Nephron (organoid): ENCODE data around the gene LYZL4.

Experiments used
- H3K27ac Mint-ChIP-seq, 3 experiments: 2 replicates each; pipeline ENCODE4 v1.8.0; 2020; ENCODE audit warnings: mixed read lengths in 3 of 3, mild to moderate bottlenecking in 2 of 3, moderate library complexity in 1 of 3
- H3K27me3 Mint-ChIP-seq: 2 replicates; pipeline ENCODE4 v1.8.0; 2021; ENCODE audit warnings: low read depth, mild to moderate bottlenecking, moderate library complexity, mixed read lengths
- H3K36me3 Mint-ChIP-seq: 2 replicates; pipeline ENCODE4 v1.8.0; 2020; ENCODE audit warnings: low read depth, mixed read lengths
- H3K4me1 Mint-ChIP-seq: 2 replicates; pipeline ENCODE4 v1.8.0; 2020; ENCODE audit warnings: mixed read lengths
- H3K4me3 Mint-ChIP-seq, 3 experiments: 2 replicates each; pipeline ENCODE4 v1.8.0; 2020; ENCODE audit warnings: mild to moderate bottlenecking in 3 of 3, mixed read lengths in 3 of 3, moderate library complexity in 2 of 3
- H3K9me3 Mint-ChIP-seq: 2 replicates; pipeline ENCODE4 v1.8.0; 2020; ENCODE audit warnings: mixed read lengths
- TF ChIP-seq, protein P1 (sequence below), 3 experiments: fragments of 200-600 bp; sonication (generic); IDR thresholded peaks; one replicate each; pipeline ENCODE4 v1.5.0; 2021; ENCODE audit warnings: antibody characterized with exemption in 3 of 3; ENCODE audit not compliant: unreplicated experiment in 3 of 3

Gene LYZL4

DNA sequence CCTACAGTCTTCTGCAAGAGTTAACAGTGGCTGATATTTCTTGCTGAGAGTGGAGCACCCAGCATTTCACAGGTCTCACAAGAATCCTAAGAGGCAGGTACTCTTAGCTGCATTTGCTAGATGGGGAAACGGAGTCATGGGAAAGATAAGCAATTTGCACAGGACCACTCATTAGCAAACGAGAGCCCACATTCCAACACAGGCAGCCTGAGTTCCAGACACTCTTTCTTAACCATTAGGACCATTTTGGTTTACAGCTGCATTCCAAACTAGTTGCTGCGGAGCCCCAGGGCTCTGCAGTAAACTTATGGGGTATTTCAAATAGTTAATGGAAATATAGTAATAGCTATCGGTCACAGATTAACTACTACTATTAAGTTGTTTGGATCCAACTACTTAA is 42.5 kb downstream of the LYZL4 start:
- H3K36me3 Mint-ChIP-seq = no peaks in the 10 kb centered on the region
- no peak overlapping the region for H3K4me3 Mint-ChIP-seq
- TF ChIP-seq, protein P1, sequence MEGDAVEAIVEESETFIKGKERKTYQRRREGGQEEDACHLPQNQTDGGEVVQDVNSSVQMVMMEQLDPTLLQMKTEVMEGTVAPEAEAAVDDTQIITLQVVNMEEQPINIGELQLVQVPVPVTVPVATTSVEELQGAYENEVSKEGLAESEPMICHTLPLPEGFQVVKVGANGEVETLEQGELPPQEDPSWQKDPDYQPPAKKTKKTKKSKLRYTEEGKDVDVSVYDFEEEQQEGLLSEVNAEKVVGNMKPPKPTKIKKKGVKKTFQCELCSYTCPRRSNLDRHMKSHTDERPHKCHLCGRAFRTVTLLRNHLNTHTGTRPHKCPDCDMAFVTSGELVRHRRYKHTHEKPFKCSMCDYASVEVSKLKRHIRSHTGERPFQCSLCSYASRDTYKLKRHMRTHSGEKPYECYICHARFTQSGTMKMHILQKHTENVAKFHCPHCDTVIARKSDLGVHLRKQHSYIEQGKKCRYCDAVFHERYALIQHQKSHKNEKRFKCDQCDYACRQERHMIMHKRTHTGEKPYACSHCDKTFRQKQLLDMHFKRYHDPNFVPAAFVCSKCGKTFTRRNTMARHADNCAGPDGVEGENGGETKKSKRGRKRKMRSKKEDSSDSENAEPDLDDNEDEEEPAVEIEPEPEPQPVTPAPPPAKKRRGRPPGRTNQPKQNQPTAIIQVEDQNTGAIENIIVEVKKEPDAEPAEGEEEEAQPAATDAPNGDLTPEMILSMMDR (IDR thresholded peaks at IDR 0.05; ENCODE audit: unreplicated experiment in 3 of 3) = no peak
- H3K27me3 Mint-ChIP-seq = peaks cover 25% of the 10 kb centered on the region
- H3K27ac Mint-ChIP-seq = no peak overlapping the region
- H3K9me3 Mint-ChIP-seq = peaks cover 2% of the 10 kb centered on the region
- H3K4me1 Mint-ChIP-seq = peaks cover 21% of the 10 kb centered on the region

GRCh38 chr3:42366550-42366949 is 43.9 kb downstream of the LYZL4 start:
- TF ChIP-seq, protein P1 (IDR thresholded peaks at IDR 0.05; ENCODE audit: unreplicated experiment in 3 of 3) = no peak
- Mint-ChIP-seq H3K36me3 (no peaks in the 10 kb centered on the region), H3K9me3 (peaks cover 2% of the 10 kb centered on the region), H3K4me1 (peaks cover 16% of the 10 kb centered on the region), H3K27ac (no peak overlapping the region), H3K4me3 (no peak overlapping the region), H3K27me3 (peaks cover 19% of the 10 kb centered on the region)

- TF ChIP-seq, protein P1 (IDR thresholded peaks at IDR 0.05; ENCODE audit: unreplicated experiment in 3 of 3) = no peak
- no peaks in the 10 kb centered on the region for H3K9me3 Mint-ChIP-seq
- H3K4me3 Mint-ChIP-seq = no peak overlapping the region
- H3K27me3 Mint-ChIP-seq = peaks cover 21% of the 10 kb centered on the region
- H3K4me1 Mint-ChIP-seq = no peaks in the 10 kb centered on the region
- no peak overlapping the region for H3K27ac Mint-ChIP-seq
- H3K36me3 Mint-ChIP-seq = no peaks in the 10 kb centered on the region
Measured at GRCh38 chr3:42357335-42357734, 53.1 kb downstream of the LYZL4 start.

- peaks cover 3% of the 10 kb centered on the region for H3K9me3 Mint-ChIP-seq
- no peak overlapping the region for H3K4me3 Mint-ChIP-seq
- no peak overlapping the region for H3K27ac Mint-ChIP-seq
- H3K36me3 Mint-ChIP-seq = no peaks in the 10 kb centered on the region
- H3K4me1 Mint-ChIP-seq = no peaks in the 10 kb centered on the region
- peaks cover 21% of the 10 kb centered on the region for H3K27me3 Mint-ChIP-seq
- TF ChIP-seq, protein P1 (IDR thresholded peaks at IDR 0.05; ENCODE audit: unreplicated experiment in 3 of 3) = no peak
Measured at GRCh38 chr3:42355612-42356011, 54.8 kb downstream of the LYZL4 start.

DNA sequence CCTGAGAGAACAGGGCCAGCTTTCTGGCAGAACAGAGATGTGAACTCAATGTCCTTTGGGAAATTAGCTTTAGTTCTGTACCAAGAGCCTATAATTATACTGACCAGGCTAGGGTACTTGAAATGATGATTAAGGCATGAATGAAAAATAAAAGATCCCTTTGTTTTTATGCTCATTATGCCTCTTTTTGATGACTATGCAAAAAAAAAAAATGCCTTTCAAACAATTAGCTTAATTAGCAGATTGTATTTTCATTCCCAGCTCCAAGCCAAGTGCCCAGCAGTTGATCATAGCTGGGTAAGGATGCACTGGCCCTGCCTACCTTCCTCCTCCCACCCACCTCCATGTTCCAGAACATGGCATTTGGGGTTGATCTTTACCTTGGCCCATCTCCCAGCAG is 56.8 kb downstream of the LYZL4 start:
- Mint-ChIP-seq H3K4me3 (no peak overlapping the region), H3K27ac (no peak overlapping the region), H3K4me1 (peaks cover 4% of the 10 kb centered on the region), H3K9me3 (peaks cover 3% of the 10 kb centered on the region), H3K27me3 (peaks cover 19% of the 10 kb centered on the region), H3K36me3 (no peaks in the 10 kb centered on the region)
- TF ChIP-seq, protein P1 (IDR thresholded peaks at IDR 0.05; ENCODE audit: unreplicated experiment in 3 of 3) = no peak

- Mint-ChIP-seq H3K9me3 (peaks cover 3% of the 10 kb centered on the region), H3K36me3 (no peaks in the 10 kb centered on the region), H3K4me1 (peaks cover 4% of the 10 kb centered on the region), H3K27me3 (peaks cover 19% of the 10 kb centered on the region), H3K27ac (no peak overlapping the region), H3K4me3 (no peak overlapping the region)
- TF ChIP-seq, protein P1 (IDR thresholded peaks at IDR 0.05; ENCODE audit: unreplicated experiment in 3 of 3) = no peak
Measured at GRCh38 chr3:42351207-42351606, 59.2 kb downstream of the LYZL4 start.
